GM10266 (cell line): ENCODE results near the gene SLC41A3.

ENCODE experiments used
- DNase-seq: peaks from one replicate; pipeline ENCODE4 v3.0.0; 2012; ENCODE audit errors: extremely low spot score
- CTCF ChIP-seq: IDR thresholded peaks from 2 replicates; pipeline ENCODE4 v1.5.1; 2012; ENCODE audit warnings: mild to moderate bottlenecking, low read depth; ENCODE audit not compliant: control insufficient read depth, insufficient read depth; ENCODE audit errors: missing control alignments

Gene SLC41A3

GRCh38 chr3:126056681-126057500, 27.0 kb downstream of the SLC41A3 start:
- TF ChIP-seq CTCF = no peak
- DNase-seq = no peak

GRCh38 chr3:126056088-126056487, 27.8 kb downstream of the SLC41A3 start:
- no peak for TF ChIP-seq CTCF
- DNase-seq = no peak

DNA sequence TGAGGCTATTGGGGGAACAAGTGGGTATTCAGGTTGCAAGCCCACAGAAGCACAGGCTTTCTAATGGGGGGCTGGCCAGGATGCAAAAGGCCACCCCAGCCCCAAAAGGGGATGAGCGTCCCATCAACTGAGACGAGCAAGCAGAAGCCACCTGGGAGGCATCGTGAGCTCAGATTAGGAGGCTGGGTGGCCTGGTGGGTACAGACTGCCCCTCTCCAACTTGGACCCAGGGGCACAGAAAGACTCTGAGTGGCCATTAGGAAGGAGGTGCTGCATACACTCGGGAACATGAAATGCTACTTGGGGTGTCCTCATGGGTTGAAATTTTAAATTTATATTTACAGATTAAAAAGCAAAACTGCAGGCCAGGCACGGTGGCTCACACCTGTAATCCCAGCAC, 29.1 kb downstream of the SLC41A3 start:
- TF ChIP-seq CTCF = no peak
- no peak for DNase-seq

GRCh38 chr3:126053949-126054569, 29.9 kb downstream of the SLC41A3 start:
- DNase-seq = no peak
- TF ChIP-seq CTCF = no peak

- TF ChIP-seq CTCF = no peak
- DNase-seq = no peak
Measured at GRCh38 chr3:126053513-126053912, 30.4 kb downstream of the SLC41A3 start.

DNA sequence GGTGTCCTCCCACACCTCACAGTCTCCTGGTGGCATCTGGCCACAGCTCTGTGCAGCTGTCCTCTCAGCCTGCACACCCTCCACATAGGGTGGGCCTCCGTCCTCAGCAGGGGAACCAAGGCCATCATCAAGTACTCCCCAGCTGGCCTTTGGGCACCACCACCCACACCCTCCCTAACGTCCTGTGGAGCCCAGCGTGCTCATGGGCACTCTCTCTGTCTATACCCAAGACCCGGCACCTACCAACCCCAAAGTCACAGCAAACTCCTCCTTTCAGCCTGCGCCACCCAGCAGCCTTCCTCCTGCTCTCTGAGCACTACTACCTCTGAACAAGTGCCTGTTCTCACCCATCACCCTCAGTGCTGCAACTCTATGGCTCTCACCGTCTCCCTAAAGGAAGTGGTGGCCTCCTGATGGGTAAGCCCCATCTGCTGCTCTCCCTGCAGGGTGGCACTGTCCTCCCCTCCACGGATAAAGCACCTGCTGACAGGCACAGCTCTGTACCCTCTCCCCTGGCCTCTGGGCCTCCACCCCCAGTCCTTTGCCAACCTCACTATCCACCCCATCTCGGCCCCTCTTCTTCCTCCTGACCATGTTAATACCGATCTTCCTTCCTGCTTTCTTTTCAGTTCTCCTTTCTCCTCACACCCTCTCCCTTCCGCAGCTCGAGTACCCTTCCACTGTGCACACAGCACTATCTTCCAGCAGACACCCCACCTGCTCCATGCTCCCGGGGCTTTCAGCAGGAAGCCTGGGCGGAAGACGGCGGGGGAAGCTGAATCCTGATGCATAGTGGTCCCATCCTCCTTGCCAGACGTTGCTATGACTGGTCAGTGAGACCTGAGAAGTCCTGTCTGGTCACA, 31.5 kb downstream of the SLC41A3 start:
- DNase-seq = no peak
- no peak for TF ChIP-seq CTCF
